ENCODE data around the gene CSGALNACT2. TPM values are rescaled to one million over a fixed set of nuclear protein-coding genes. Genes with fewer than 3 reads are reported as not detected.
"Not testable (repeated sequence)": the region's sequence is repeated elsewhere in the genome, so short reads cannot be mapped to it uniquely, and the experiment has no call there.

Gene CSGALNACT2
- total RNA-seq, 2 experiments from 2014 or later: 13.2 to 33.6 TPM

GRCh38 chr10:43093423-43094076 is 44.7 kb upstream of the CSGALNACT2 start:
- ChIA-PET CTCF (ENCODE audit: unreplicated experiment) (no interaction called here), POLR2A (no interaction called here)
- no peaks in the 10 kb centered on the region for H3K36me3 ChIP-seq (ENCODE audit: insufficient read depth, low read length)
- no peak overlapping the region for H3K4me2 ChIP-seq (ENCODE audit: low read length)
- no TSS peak for BruUV-seq (replicated peaks)
- intact Hi-C loops (cut with micrococcal nuclease; ENCODE audit: unreplicated experiment): loop anchor here (5.0 kb wide), 1 partner anchor 226 kb away; no protein-coding TSS in a partner anchor
- H3K4me1 ChIP-seq (ENCODE audit: insufficient read depth, low read length, poor library complexity, severe bottlenecking): peaks cover 18% of the 10 kb centered on the region
- DNase-seq (ENCODE audit: low spot score): no peak
- H3K9me2 ChIP-seq (ENCODE audit: insufficient read depth, low read length): no peaks in the 10 kb centered on the region
- no peak overlapping the region for H3K27ac ChIP-seq (ENCODE audit: low read depth, low read length, poor library complexity, severe bottlenecking)
- no peaks in the 10 kb centered on the region for H3K79me2 ChIP-seq (ENCODE audit: insufficient read depth, low read depth, low read length)
- H3K4me3 ChIP-seq (ENCODE audit: low read depth, low read length, poor library complexity, severe bottlenecking): no peak overlapping the region
- TF ChIP-seq CTCF (conservative IDR thresholded peaks at IDR 0.05; ENCODE audit: low read length) (no peak), EZH2phosphoT487 (IDR thresholded peaks at IDR 0.05; ENCODE audit: borderline replicate concordance, low read depth, low read length) (no peak)
- H4K20me1 ChIP-seq (ENCODE audit: insufficient read depth, low read length): no peaks in the 10 kb centered on the region
- H2AFZ ChIP-seq (ENCODE audit: low read length): no peak overlapping the region
- H3K9me3 ChIP-seq (ENCODE audit: low read length): no peaks in the 10 kb centered on the region

GRCh38 chr10:43094085-43094484 is 44.2 kb upstream of the CSGALNACT2 start:
- ChIA-PET CTCF (ENCODE audit: unreplicated experiment) (no interaction called here), POLR2A (no interaction called here)
- H2AFZ ChIP-seq (ENCODE audit: low read length): no peak overlapping the region
- H3K4me2 ChIP-seq (ENCODE audit: low read length): no peak overlapping the region
- H3K36me3 ChIP-seq (ENCODE audit: insufficient read depth, low read length): no peaks in the 10 kb centered on the region
- intact Hi-C loops (cut with micrococcal nuclease; ENCODE audit: unreplicated experiment): loop anchor here (5.0 kb wide), 1 partner anchor 227 kb away; no protein-coding TSS in a partner anchor
- no peak for DNase-seq (ENCODE audit: low spot score)
- H3K9me2 ChIP-seq (ENCODE audit: insufficient read depth, low read length): no peaks in the 10 kb centered on the region
- no peak overlapping the region for H3K27ac ChIP-seq (ENCODE audit: low read depth, low read length, poor library complexity, severe bottlenecking)
- BruUV-seq (replicated peaks): no TSS peak
- H3K79me2 ChIP-seq (ENCODE audit: insufficient read depth, low read depth, low read length): no peaks in the 10 kb centered on the region
- TF ChIP-seq EZH2phosphoT487 (IDR thresholded peaks at IDR 0.05; ENCODE audit: borderline replicate concordance, low read depth, low read length) (no peak), CTCF (conservative IDR thresholded peaks at IDR 0.05; ENCODE audit: low read length) (no peak)
- H3K4me3 ChIP-seq (ENCODE audit: low read depth, low read length, poor library complexity, severe bottlenecking): no peak overlapping the region
- peaks cover 18% of the 10 kb centered on the region for H3K4me1 ChIP-seq (ENCODE audit: insufficient read depth, low read length, poor library complexity, severe bottlenecking)
- no peaks in the 10 kb centered on the region for H4K20me1 ChIP-seq (ENCODE audit: insufficient read depth, low read length)
- no peaks in the 10 kb centered on the region for H3K9me3 ChIP-seq (ENCODE audit: low read length)

GRCh38 chr10:43099339-43099738 is 38.9 kb upstream of the CSGALNACT2 start:
- H4K20me1 ChIP-seq (ENCODE audit: insufficient read depth, low read length): not testable (repeated sequence)

More at GRCh38 chr10:43099339-43099738, 38.9 kb upstream of the CSGALNACT2 start:
- H3K27ac ChIP-seq (ENCODE audit: low read depth, low read length, poor library complexity, severe bottlenecking); H3K9me3 ChIP-seq (ENCODE audit: low read length); H3K36me3 ChIP-seq (ENCODE audit: insufficient read depth, low read length); DNase-seq (ENCODE audit: low spot score); BruUV-seq (replicated peaks); H3K4me1 ChIP-seq (ENCODE audit: insufficient read depth, low read length, poor library complexity, severe bottlenecking); H2AFZ ChIP-seq (ENCODE audit: low read length); intact Hi-C loops (cut with micrococcal nuclease; ENCODE audit: unreplicated experiment); CTCF ChIA-PET (ENCODE audit: unreplicated experiment); H3K4me2 ChIP-seq (ENCODE audit: low read length); H3K4me3 ChIP-seq (ENCODE audit: low read depth, low read length, poor library complexity, severe bottlenecking); H3K9me2 ChIP-seq (ENCODE audit: insufficient read depth, low read length); H3K79me2 ChIP-seq (ENCODE audit: insufficient read depth, low read depth, low read length): not testable (repeated sequence)
- POLR2A ChIA-PET: interaction anchor here (0.5 kb wide), 1 partner anchor 200 kb away, joined by 4 read pairs; no protein-coding TSS in a partner anchor
